ENCODE measurements around the gene RPL14. TPM values are rescaled to one million over a fixed set of nuclear protein-coding genes. Genes with fewer than 3 reads are reported as not detected.

Gene RPL14
- total and polyA plus RNA-seq, 10 of the 15 experiments (the other 5 are each of a cell fraction or from before 2014, with no cell fraction given): 530 to 3,008 (median 1,136) TPM

DNA sequence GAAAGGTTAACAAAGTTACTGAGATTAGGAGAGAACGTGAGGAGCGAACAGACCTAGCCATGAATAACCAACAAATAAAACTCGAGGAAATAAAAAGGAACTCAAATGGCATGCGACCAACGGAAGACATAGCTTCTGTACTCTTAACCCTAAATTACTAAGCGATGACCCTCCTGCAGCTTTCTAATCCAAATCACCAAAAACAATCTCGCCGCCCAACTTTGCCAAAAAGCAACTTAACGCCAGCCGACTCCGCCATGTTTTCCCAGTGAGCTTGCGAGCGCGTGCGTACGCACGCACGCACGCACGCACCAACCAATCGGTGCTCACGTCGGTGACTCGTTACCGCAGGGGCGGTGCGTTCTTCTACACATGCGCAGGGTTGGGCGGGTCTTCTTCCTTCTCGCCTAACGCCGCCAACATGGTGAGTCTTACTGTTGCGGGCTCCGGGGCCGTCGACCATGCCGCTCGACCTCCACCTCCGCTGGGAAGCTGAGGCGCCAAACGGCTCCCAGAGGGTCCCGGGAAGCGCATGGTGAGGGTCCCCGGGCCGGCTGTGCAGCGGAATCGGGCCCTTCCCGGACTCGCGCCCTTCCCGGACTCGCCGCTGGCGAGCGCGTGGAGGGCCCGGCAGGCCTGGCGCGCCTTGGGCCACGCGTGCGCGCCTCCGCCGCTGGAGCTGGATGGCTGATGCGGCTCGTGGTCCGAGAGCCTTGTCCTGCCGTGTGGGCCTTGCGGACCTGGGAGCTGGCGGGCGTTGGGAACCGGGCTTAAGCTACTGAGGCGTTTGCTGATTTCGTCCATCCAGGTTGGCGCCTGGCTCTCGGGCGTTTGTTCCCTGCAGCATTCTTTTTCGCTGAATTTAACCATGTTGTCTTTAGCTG lies at the start of gene RPL14 (continued):
- TF ChIP-seq, protein P1, sequence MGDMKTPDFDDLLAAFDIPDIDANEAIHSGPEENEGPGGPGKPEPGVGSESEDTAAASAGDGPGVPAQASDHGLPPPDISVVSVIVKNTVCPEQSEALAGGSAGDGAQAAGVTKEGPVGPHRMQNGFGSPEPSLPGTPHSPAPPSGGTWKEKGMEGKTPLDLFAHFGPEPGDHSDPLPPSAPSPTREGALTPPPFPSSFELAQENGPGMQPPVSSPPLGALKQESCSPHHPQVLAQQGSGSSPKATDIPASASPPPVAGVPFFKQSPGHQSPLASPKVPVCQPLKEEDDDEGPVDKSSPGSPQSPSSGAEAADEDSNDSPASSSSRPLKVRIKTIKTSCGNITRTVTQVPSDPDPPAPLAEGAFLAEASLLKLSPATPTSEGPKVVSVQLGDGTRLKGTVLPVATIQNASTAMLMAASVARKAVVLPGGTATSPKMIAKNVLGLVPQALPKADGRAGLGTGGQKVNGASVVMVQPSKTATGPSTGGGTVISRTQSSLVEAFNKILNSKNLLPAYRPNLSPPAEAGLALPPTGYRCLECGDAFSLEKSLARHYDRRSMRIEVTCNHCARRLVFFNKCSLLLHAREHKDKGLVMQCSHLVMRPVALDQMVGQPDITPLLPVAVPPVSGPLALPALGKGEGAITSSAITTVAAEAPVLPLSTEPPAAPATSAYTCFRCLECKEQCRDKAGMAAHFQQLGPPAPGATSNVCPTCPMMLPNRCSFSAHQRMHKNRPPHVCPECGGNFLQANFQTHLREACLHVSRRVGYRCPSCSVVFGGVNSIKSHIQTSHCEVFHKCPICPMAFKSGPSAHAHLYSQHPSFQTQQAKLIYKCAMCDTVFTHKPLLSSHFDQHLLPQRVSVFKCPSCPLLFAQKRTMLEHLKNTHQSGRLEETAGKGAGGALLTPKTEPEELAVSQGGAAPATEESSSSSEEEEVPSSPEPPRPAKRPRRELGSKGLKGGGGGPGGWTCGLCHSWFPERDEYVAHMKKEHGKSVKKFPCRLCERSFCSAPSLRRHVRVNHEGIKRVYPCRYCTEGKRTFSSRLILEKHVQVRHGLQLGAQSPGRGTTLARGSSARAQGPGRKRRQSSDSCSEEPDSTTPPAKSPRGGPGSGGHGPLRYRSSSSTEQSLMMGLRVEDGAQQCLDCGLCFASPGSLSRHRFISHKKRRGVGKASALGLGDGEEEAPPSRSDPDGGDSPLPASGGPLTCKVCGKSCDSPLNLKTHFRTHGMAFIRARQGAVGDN (IDR thresholded peaks at IDR 0.05): peak; percentile 76
- TF ChIP-seq PKNOX1 (IDR thresholded peaks at IDR 0.05) (peak; percentile 70; the same call in 1 of the 2 replicates), ZBTB40 (IDR thresholded peaks at IDR 0.05; ENCODE audit: borderline replicate concordance) (no peak), ESRRA (IDR thresholded peaks at IDR 0.05; ENCODE audit: low read length) (no peak), POU2F2 (IDR thresholded peaks at IDR 0.05; ENCODE audit: borderline replicate concordance, low read depth, low read length) (0 out of 3 replicates have a peak, but pooled peaks have one; percentile 80), CHD2 (IDR thresholded peaks at IDR 0.05; ENCODE audit: borderline replicate concordance, low read depth, low read length) (peak; percentile 42; the same call in 1 of the 2 replicates), POLR2AphosphoS2 (IDR thresholded peaks at IDR 0.05; ENCODE audit: low read depth, low read length) (peak; percentile 88), TCF12 (IDR thresholded peaks at IDR 0.05; ENCODE audit: low read depth, low read length) (0 out of 2 replicates have a peak, but pooled peaks have one; percentile 9)
- TF ChIP-seq, protein P2, sequence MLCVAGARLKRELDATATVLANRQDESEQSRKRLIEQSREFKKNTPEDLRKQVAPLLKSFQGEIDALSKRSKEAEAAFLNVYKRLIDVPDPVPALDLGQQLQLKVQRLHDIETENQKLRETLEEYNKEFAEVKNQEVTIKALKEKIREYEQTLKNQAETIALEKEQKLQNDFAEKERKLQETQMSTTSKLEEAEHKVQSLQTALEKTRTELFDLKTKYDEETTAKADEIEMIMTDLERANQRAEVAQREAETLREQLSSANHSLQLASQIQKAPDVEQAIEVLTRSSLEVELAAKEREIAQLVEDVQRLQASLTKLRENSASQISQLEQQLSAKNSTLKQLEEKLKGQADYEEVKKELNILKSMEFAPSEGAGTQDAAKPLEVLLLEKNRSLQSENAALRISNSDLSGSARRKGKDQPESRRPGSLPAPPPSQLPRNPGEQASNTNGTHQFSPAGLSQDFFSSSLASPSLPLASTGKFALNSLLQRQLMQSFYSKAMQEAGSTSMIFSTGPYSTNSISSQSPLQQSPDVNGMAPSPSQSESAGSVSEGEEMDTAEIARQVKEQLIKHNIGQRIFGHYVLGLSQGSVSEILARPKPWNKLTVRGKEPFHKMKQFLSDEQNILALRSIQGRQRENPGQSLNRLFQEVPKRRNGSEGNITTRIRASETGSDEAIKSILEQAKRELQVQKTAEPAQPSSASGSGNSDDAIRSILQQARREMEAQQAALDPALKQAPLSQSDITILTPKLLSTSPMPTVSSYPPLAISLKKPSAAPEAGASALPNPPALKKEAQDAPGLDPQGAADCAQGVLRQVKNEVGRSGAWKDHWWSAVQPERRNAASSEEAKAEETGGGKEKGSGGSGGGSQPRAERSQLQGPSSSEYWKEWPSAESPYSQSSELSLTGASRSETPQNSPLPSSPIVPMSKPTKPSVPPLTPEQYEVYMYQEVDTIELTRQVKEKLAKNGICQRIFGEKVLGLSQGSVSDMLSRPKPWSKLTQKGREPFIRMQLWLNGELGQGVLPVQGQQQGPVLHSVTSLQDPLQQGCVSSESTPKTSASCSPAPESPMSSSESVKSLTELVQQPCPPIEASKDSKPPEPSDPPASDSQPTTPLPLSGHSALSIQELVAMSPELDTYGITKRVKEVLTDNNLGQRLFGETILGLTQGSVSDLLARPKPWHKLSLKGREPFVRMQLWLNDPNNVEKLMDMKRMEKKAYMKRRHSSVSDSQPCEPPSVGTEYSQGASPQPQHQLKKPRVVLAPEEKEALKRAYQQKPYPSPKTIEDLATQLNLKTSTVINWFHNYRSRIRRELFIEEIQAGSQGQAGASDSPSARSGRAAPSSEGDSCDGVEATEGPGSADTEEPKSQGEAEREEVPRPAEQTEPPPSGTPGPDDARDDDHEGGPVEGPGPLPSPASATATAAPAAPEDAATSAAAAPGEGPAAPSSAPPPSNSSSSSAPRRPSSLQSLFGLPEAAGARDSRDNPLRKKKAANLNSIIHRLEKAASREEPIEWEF (IDR thresholded peaks at IDR 0.05; ENCODE audit: insufficient replicate concordance, low read depth, low read length): no peak

Data from GM12878 (cell line).